ENCODE measurements around the gene OSBP2. TPM values are rescaled to one million over a fixed set of nuclear protein-coding genes. Genes with fewer than 3 reads are reported as not detected.

OSBP2 gene
- total RNA-seq, 1 experiment from 2014 or later: 2.3 TPM

- DNase-seq (ENCODE audit: extremely low read depth, low read depth): no peak
Observed at GRCh38 chr22:30889268-30889995, 194.8 kb downstream of the OSBP2 start.

GRCh38 chr22:30889996-30890480 lies 195.4 kb downstream of the OSBP2 start:
- no peak for DNase-seq (ENCODE audit: extremely low read depth, low read depth)

DNA sequence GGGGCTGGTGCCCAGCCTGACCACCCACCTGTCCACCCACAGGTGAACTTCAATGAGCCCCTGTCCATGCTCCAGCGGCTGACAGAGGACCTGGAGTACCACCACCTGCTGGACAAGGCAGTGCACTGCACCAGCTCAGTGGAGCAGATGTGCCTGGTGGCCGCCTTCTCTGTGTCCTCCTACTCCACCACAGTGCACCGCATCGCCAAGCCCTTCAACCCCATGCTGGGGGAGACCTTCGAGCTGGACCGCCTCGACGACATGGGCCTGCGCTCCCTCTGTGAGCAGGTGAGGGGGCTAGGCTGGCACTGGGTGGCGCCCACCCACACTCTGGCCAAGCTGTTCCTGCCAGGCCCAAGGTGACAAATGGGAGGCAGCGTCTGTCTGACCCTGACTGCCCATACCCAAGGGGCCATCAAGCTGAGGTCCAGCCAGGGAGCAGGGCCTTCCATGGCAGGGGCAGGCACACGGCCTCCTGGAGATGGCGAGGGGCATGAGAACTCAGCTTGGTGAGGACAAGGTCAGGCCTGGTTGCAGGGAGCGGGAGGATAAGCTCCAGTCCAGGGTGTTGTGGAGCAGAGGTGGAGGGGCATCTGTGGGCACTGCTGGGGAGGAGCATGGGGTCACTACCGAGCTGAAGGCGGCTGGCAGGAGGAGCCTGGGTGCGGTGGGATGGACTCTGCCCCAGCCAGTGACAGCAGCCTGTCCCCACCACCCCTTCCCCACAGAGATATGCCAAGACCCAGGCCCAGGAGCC lies 196.2 kb downstream of the OSBP2 start:
- DNase-seq (ENCODE audit: extremely low read depth, low read depth): peak; percentile 1

- no peak for DNase-seq (ENCODE audit: extremely low read depth, low read depth)
Observed at GRCh38 chr22:30891443-30891755, 196.7 kb downstream of the OSBP2 start.

DNA sequence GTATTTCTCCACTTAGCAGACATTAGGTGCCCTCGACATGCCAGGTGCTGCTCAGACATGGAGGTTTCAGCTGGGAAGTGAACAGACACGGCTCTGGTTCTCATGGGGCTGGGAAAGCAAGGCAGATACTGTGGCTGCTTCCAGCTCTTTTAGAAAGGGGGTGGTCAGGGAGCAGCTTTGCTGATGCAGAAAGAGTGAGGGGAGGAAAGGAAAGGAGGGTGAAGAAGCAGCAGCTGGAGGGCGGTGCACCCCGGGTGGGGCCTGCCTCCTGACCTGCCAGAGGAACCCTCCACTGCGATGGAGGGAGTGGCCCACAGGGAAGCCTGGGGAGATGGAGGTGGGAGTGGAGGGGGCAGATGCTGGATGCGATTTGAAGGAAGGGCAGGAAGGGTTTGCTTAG lies 197.1 kb downstream of the OSBP2 start:
- DNase-seq (ENCODE audit: extremely low read depth, low read depth): no peak

DNA sequence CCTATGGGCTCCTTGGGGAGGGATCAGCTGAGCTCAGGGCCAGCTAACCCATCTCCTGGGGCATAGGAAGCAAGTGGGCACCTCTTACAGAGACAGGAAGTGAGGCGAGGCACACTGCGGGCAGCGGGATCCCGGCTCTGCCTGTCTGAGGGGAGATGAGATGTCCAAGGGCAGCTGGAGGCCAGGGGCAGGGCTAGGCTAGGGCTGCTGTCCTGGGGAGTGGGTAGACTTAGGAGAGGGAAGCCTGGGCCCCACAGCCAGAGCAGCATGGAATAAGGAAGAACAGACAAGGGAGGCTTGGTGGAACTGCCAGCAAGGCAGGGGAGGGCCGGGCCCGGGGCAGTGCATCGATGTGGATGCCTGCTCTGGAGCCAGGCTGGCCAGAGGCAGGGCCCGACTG lies 197.6 kb downstream of the OSBP2 start:
- DNase-seq (ENCODE audit: extremely low read depth, low read depth): no peak

DNA sequence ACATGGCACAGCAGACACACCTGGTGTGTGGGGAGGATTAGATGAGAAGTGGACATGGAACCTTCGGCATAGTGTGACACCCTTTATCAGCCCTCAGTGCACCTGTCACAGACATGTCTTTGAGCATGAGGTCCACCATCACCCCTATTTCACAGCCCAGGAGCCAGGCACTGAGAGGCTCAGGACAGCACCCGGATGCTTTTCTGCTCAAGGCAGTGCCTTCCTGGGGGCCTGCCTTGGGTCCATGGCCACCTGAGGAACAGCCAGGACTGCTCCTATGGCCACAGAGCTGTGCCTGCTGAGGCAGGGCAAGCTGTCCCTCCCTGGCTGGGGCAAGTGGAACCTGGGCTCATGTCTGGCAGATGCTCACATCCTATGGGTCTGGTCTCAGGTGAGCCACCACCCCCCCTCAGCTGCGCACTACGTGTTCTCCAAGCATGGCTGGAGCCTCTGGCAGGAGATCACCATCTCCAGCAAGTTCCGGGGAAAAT lies 198.1 kb downstream of the OSBP2 start:
- no peak for DNase-seq (ENCODE audit: extremely low read depth, low read depth)

- no peak for DNase-seq (ENCODE audit: extremely low read depth, low read depth)
Observed at GRCh38 chr22:30893434-30894370, 199.0 kb downstream of the OSBP2 start.

GRCh38 chr22:30894371-30894740 lies 199.7 kb downstream of the OSBP2 start:
- no peak for DNase-seq (ENCODE audit: extremely low read depth, low read depth)

DNA sequence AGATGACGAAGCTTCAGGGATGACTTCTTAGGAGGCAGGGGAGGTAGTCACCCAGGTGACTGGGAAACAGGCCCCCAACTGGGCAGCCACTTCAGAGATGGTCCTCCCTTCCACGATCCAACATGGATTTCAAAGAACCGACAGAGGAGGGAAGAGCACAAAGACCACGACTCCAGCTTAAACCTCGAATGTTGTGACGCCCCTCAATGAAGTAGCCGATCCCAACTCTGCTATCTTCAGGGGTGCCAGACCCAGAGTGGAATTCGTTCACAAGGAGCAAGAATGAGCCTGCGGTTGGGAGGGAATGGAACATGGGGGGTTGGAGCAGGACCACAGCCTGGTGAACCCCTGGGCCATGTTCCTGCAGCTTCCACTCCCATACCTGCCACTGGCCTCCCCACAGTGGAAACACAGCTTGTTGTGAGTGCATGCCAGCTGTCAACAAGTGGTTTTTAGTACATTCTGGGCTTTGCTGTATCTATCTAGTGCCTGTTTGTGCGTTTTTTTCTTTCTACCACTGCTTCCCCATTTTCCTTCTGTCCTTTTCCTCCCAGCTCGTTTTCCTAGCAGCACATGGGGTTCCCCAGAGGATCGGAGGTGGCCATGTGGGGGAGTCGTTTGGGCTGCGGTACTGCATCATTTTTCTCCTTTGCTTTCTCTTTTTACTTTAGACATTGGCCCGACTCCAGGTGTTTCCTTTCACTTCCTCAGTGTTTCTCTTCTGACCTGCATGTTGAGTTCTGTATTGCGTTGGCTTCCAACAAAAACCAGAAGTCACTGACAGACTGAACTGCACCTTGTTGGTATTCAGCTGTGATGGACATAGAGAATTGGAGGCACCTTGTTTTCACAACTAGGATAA lies 208.1 kb downstream of the OSBP2 start:
- no peak for DNase-seq (ENCODE audit: extremely low read depth, low read depth)

GRCh38 chr22:30903876-30904460 lies 209.3 kb downstream of the OSBP2 start:
- DNase-seq (ENCODE audit: extremely low read depth, low read depth): no peak

GRCh38 chr22:30905696-30906341 lies 211.1 kb downstream of the OSBP2 start:
- no peak for DNase-seq (ENCODE audit: extremely low read depth, low read depth)

DNA sequence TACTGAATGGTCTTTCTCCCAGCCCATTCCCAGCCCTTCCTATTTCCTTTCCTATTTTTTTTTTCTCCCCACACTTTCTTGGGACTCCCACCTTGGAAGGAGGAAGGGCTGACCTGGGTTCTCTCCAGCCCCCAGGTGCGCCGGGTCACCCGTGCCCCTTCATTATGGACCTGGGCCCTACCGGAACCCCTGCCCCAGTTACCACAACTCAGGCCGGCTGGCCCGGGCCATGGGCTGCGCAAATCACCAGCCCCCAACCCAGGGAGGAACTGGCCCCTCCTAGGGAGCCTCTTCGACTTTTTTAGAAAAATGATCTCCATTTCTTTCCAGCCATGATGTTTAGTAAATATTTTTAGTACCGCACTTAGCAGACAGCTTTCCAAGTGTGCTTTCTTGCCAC lies 211.7 kb downstream of the OSBP2 start:
- no peak for DNase-seq (ENCODE audit: extremely low read depth, low read depth)

DNA sequence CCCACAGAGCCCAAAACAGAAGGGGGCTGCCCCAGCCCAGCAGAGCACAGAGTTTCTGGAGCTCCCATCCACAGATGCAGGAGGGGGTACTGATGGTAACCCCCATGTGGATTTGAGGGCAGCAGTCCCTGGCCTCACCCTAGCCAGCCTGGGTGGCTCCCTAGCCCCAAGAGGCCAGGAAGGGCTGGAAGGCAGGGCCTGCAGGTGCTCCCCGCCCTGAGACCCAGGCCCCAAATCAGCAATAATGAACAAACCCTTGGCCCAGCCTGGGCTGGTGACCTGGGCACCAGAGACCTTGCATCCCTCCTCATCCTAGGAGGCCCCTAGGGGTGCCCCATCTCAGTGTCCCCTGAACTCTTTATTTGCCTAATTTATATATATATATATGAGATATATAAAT lies 212.3 kb downstream of the OSBP2 start:
- no peak for DNase-seq (ENCODE audit: extremely low read depth, low read depth)

DNA sequence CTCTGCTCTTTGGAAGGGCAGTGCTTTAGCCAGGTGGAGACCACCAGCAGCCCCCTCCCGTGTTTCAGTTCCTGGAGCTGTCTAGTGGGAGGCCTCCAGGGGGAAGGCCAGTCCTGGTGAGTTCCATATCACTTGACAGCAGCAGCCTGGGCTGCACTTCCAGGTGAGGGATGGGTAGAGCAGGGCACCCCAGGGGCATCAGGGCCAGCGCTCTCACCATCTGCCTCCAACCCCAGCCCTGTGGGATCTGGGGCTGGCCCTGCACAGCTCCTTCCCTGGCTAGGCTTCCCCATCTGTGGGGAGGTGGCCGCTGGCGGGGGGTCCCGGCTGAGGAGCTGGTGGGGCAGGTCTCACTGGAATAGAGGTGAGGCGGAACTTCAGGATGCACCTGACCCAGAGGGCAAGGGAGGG lies 213.4 kb downstream of the OSBP2 start:
- no peak for DNase-seq (ENCODE audit: extremely low read depth, low read depth)

DNA sequence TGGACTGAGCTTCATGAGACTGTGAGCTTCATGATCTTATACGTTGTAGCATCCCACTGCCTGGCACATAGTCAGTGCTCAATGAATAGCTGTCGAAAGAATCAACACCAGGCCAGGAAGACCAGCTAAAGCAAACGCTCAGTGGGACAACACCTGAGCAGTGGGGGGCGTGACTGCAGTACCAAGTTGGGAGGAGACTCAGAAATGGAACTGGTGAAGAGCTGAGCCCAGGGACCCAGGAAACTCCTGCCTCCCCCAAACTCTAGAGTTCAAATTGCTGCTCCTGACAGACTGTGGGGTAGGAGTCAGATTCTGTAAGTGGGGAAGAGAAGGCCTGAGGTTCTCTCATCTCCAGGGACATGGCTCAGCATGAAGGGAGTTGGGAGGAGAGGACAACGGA lies 214.6 kb downstream of the OSBP2 start:
- no peak for DNase-seq (ENCODE audit: extremely low read depth, low read depth)

GRCh38 chr22:30910358-30910757 lies 215.7 kb downstream of the OSBP2 start:
- no peak for DNase-seq (ENCODE audit: extremely low read depth, low read depth)

- no peak for DNase-seq (ENCODE audit: extremely low read depth, low read depth)
Observed at GRCh38 chr22:30918761-30919160, 224.1 kb downstream of the OSBP2 start.

DNA sequence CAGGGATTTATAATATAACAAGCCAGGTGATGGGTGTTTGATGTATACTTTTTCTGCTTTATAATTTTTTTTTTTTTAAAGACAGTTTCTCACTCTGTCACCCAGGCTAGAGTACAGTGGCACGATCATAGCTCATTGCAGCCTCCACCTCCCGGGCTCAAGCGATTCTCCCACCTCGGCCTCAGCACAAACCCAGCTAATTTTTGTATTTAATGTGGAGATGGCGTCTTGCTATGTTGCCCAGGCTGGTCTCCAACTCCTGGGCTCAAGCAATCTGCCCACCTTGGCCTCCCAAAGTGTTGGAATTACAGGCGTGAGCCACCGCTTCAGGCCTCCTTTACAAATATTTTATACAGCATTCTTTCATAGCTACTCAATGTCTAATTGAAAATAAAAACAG lies 225.3 kb downstream of the OSBP2 start:
- no peak for DNase-seq (ENCODE audit: extremely low read depth, low read depth)
